ENCODE results near the gene PLEKHG5. TPM values are rescaled to one million over a fixed set of nuclear protein-coding genes. Genes with fewer than 3 reads are reported as not detected.

The PLEKHG5 gene
- total RNA-seq, 2 donors from 2014 or later = 11.6 to 21.4 TPM

- no peak for DNase-seq (ENCODE audit: low spot score)
Measured at GRCh38 chr1:6445062-6445763, 46.3 kb downstream of the PLEKHG5 start.

GRCh38 chr1:6444377-6444776, 47.1 kb downstream of the PLEKHG5 start:
- peaks cover 10% of the 10 kb centered on the region for H3K27me3 ChIP-seq (replicated peaks; ENCODE audit: insufficient read depth)
- no peaks in the 10 kb centered on the region for H3K36me3 ChIP-seq
- WGBS = 86% methylated on average over 15 of the region's 15 CpGs
- no peaks in the 10 kb centered on the region for H3K4me1 ChIP-seq (replicated peaks)
- TF ChIP-seq POLR2A (IDR thresholded peaks at IDR 0.05) (no peak), CTCF (IDR thresholded peaks at IDR 0.05) (no peak), POLR2AphosphoS5 (IDR thresholded peaks at IDR 0.05) (no peak)
- intact Hi-C loops (cut with DNase I) = no loop called here
- H3K27ac ChIP-seq = no peak overlapping the region
- no peak overlapping the region for H3K4me3 ChIP-seq
- no peaks in the 10 kb centered on the region for H3K9me3 ChIP-seq
- no peak for DNase-seq (ENCODE audit: low spot score)

More at GRCh38 chr1:6445062-6445763, 46.3 kb downstream of the PLEKHG5 start:
- TF ChIP-seq POLR2A (IDR thresholded peaks at IDR 0.05) (no peak), CTCF (IDR thresholded peaks at IDR 0.05) (peak in 2 of 4 experiments; percentile 43 to 62), POLR2AphosphoS5 (IDR thresholded peaks at IDR 0.05) (no peak)
- H3K36me3 ChIP-seq = no peaks in the 10 kb centered on the region
- 67% methylated on average over 18 of the region's 19 CpGs for WGBS
- no peaks in the 10 kb centered on the region for H3K9me3 ChIP-seq
- no peak overlapping the region for H3K4me3 ChIP-seq
- intact Hi-C loops (cut with DNase I) = no loop called here
- H3K27ac ChIP-seq = no peak overlapping the region
- H3K4me1 ChIP-seq (replicated peaks) = no peaks in the 10 kb centered on the region
- H3K27me3 ChIP-seq (replicated peaks; ENCODE audit: insufficient read depth) = peaks cover 10% of the 10 kb centered on the region

GRCh38 chr1:6443339-6444115, 47.9 kb downstream of the PLEKHG5 start:
- 76% methylated on average over 20 of the region's 21 CpGs for WGBS
- Histone ChIP-seq H3K9me3 (no peaks in the 10 kb centered on the region), H3K4me3 (no peak overlapping the region), H3K27ac (no peak overlapping the region), H3K27me3 (replicated peaks; ENCODE audit: insufficient read depth) (peaks cover 10% of the 10 kb centered on the region), H3K36me3 (no peaks in the 10 kb centered on the region), H3K4me1 (replicated peaks) (no peaks in the 10 kb centered on the region)
- DNase-seq (ENCODE audit: low spot score) = no peak
- intact Hi-C loops (cut with DNase I) = no loop called here
- TF ChIP-seq POLR2AphosphoS5 (IDR thresholded peaks at IDR 0.05) (no peak), CTCF (IDR thresholded peaks at IDR 0.05) (no peak), POLR2A (IDR thresholded peaks at IDR 0.05) (no peak)

GRCh38 chr1:6441586-6441985, 49.9 kb downstream of the PLEKHG5 start:
- Histone ChIP-seq H3K36me3 (no peaks in the 10 kb centered on the region), H3K27me3 (replicated peaks; ENCODE audit: insufficient read depth) (peaks cover 1% of the 10 kb centered on the region), H3K9me3 (no peaks in the 10 kb centered on the region), H3K4me3 (no peak overlapping the region), H3K4me1 (replicated peaks) (no peaks in the 10 kb centered on the region), H3K27ac (no peak overlapping the region)
- no peak for DNase-seq (ENCODE audit: low spot score)
- 93% methylated on average over 7 of the region's 7 CpGs for WGBS
- no peak for TF ChIP-seq CTCF (IDR thresholded peaks at IDR 0.05)
- intact Hi-C loops (cut with DNase I) = no loop called here

All from prostate gland (tissue), 2 donors.